GM12872 (cell line): ENCODE measurements around the gene ASTN2.

ENCODE experiments used
- CTCF ChIP-seq: IDR thresholded peaks from 3 replicates; pipeline ENCODE4 v1.5.1; 2011; ENCODE audit warnings: low read depth, mild to moderate bottlenecking, low read length, moderate library complexity; ENCODE audit not compliant: insufficient read depth

ASTN2 gene

GRCh38 chr9:117414906-117415331 is at the start of gene ASTN2:
ASTN2 (minus strand) TSS chr9:117415057; CDS start chr9:117414938, 119 bp downstream.
- no peak for TF ChIP-seq CTCF

GRCh38 chr9:117462861-117463260 is 48.0 kb upstream of the ASTN2 start:
- TF ChIP-seq CTCF: no peak

- no peak for TF ChIP-seq CTCF
These were observed 46.5 kb upstream of the ASTN2 start for GRCh38 chr9:117461386-117461785.

- TF ChIP-seq CTCF: no peak
These were observed 45.9 kb upstream of the ASTN2 start for GRCh38 chr9:117460743-117461142.

- TF ChIP-seq CTCF: no peak
These were observed 45.1 kb upstream of the ASTN2 start for GRCh38 chr9:117459913-117460312.

GRCh38 chr9:117458066-117458465 is 43.2 kb upstream of the ASTN2 start:
- TF ChIP-seq CTCF: no peak

- TF ChIP-seq CTCF: no peak
These were observed 39.9 kb upstream of the ASTN2 start for GRCh38 chr9:117454711-117455110.

- TF ChIP-seq CTCF: no peak
These were observed 38.9 kb upstream of the ASTN2 start for GRCh38 chr9:117453737-117454136.
